Measurements from ENCODE around the gene UPK1A. TPM values are rescaled to one million over a fixed set of nuclear protein-coding genes. Genes with fewer than 3 reads are reported as not detected.
"Not testable (repeated sequence)": the region's sequence is repeated elsewhere in the genome, so short reads cannot be mapped to it uniquely, and the experiment has no call there.

The UPK1A gene
- total RNA-seq, 2 experiments from 2014 or later, result not detected

GRCh38 chr19:35675589-35676140, 9.3 kb downstream of the UPK1A start:
- no peak overlapping the region for H3K27ac ChIP-seq (ENCODE audit: low read depth, low read length, poor library complexity, severe bottlenecking)
- no peaks in the 10 kb centered on the region for H3K36me3 ChIP-seq (ENCODE audit: insufficient read depth, low read length)
- ChIA-PET POLR2A (interaction anchor here (0.6 kb wide), 1 partner anchor 16 kb away, joined by 3 read pairs; no protein-coding TSS in a partner anchor), CTCF (ENCODE audit: unreplicated experiment) (no interaction called here)
- no peak overlapping the region for H2AFZ ChIP-seq (ENCODE audit: low read length)
- DNase-seq (ENCODE audit: low spot score), result no peak
- no peaks in the 10 kb centered on the region for H3K9me2 ChIP-seq (ENCODE audit: insufficient read depth, low read length)
- BruUV-seq (replicated peaks), result no TSS peak
- H3K4me1 ChIP-seq (ENCODE audit: insufficient read depth, low read length, poor library complexity, severe bottlenecking), result no peaks in the 10 kb centered on the region
- H3K9me3 ChIP-seq (ENCODE audit: low read length), result no peaks in the 10 kb centered on the region
- H3K4me2 ChIP-seq (ENCODE audit: low read length), result no peak overlapping the region
- H4K20me1 ChIP-seq (ENCODE audit: insufficient read depth, low read length), result no peaks in the 10 kb centered on the region
- no peaks in the 10 kb centered on the region for H3K79me2 ChIP-seq (ENCODE audit: insufficient read depth, low read depth, low read length)
- H3K4me3 ChIP-seq (ENCODE audit: low read depth, low read length, poor library complexity, severe bottlenecking), result no peak overlapping the region
- intact Hi-C loops (cut with micrococcal nuclease; ENCODE audit: unreplicated experiment), result no loop called here
- no peak for TF ChIP-seq EZH2phosphoT487 (IDR thresholded peaks at IDR 0.05; ENCODE audit: borderline replicate concordance, low read depth, low read length)
- no peak for TF ChIP-seq CTCF (conservative IDR thresholded peaks at IDR 0.05; ENCODE audit: low read length)

GRCh38 chr19:35689836-35690235, 23.5 kb downstream of the UPK1A start:
- ChIA-PET CTCF (ENCODE audit: unreplicated experiment) (no interaction called here), POLR2A (no interaction called here)
- H3K4me1 ChIP-seq (ENCODE audit: insufficient read depth, low read length, poor library complexity, severe bottlenecking), result no peaks in the 10 kb centered on the region
- TF ChIP-seq EZH2phosphoT487 (IDR thresholded peaks at IDR 0.05; ENCODE audit: borderline replicate concordance, low read depth, low read length) (no peak), CTCF (conservative IDR thresholded peaks at IDR 0.05; ENCODE audit: low read length) (no peak)
- BruUV-seq (replicated peaks), result no TSS peak
- no peaks in the 10 kb centered on the region for H4K20me1 ChIP-seq (ENCODE audit: insufficient read depth, low read length)
- H3K4me3 ChIP-seq (ENCODE audit: low read depth, low read length, poor library complexity, severe bottlenecking), result no peak overlapping the region
- H3K9me2 ChIP-seq (ENCODE audit: insufficient read depth, low read length), result no peaks in the 10 kb centered on the region
- intact Hi-C loops (cut with micrococcal nuclease; ENCODE audit: unreplicated experiment), result loop anchor here (5.0 kb wide), 1 partner anchor 143 kb away; the partner anchor contains the start of gene TMEM147
- no peaks in the 10 kb centered on the region for H3K9me3 ChIP-seq (ENCODE audit: low read length)
- H3K79me2 ChIP-seq (ENCODE audit: insufficient read depth, low read depth, low read length), result no peaks in the 10 kb centered on the region
- no peaks in the 10 kb centered on the region for H3K36me3 ChIP-seq (ENCODE audit: insufficient read depth, low read length)
- no peak overlapping the region for H3K27ac ChIP-seq (ENCODE audit: low read depth, low read length, poor library complexity, severe bottlenecking)
- no peak overlapping the region for H3K4me2 ChIP-seq (ENCODE audit: low read length)
- no peak overlapping the region for H2AFZ ChIP-seq (ENCODE audit: low read length)
- DNase-seq (ENCODE audit: low spot score), result no peak

GRCh38 chr19:35691106-35691505, 24.8 kb downstream of the UPK1A start:
- DNase-seq (ENCODE audit: low spot score); H3K9me3 ChIP-seq (ENCODE audit: low read length); H2AFZ ChIP-seq (ENCODE audit: low read length); H4K20me1 ChIP-seq (ENCODE audit: insufficient read depth, low read length); H3K4me2 ChIP-seq (ENCODE audit: low read length); H3K79me2 ChIP-seq (ENCODE audit: insufficient read depth, low read depth, low read length); H3K36me3 ChIP-seq (ENCODE audit: insufficient read depth, low read length); H3K9me2 ChIP-seq (ENCODE audit: insufficient read depth, low read length); H3K4me3 ChIP-seq (ENCODE audit: low read depth, low read length, poor library complexity, severe bottlenecking); BruUV-seq (replicated peaks); H3K4me1 ChIP-seq (ENCODE audit: insufficient read depth, low read length, poor library complexity, severe bottlenecking); H3K27ac ChIP-seq (ENCODE audit: low read depth, low read length, poor library complexity, severe bottlenecking): not testable (repeated sequence)
- POLR2A ChIA-PET, result interaction anchor here (0.7 kb wide), 1 partner anchor 287 kb away, joined by 3 read pairs; no protein-coding TSS in a partner anchor
- intact Hi-C loops (cut with micrococcal nuclease; ENCODE audit: unreplicated experiment), result loop anchor here (5.0 kb wide), 1 partner anchor 144 kb away; the partner anchor contains the start of gene TMEM147
- CTCF ChIA-PET (ENCODE audit: unreplicated experiment), result interaction anchor here (0.6 kb wide), 1 partner anchor 53 kb away, joined by 8 read pairs; no protein-coding TSS in a partner anchor
